ENCODE measurements around the gene RBBP8NL.
"Not testable (repeated sequence)": the region's sequence is repeated elsewhere in the genome, so short reads cannot be mapped to it uniquely, and the experiment has no call there.

The RBBP8NL gene

DNA sequence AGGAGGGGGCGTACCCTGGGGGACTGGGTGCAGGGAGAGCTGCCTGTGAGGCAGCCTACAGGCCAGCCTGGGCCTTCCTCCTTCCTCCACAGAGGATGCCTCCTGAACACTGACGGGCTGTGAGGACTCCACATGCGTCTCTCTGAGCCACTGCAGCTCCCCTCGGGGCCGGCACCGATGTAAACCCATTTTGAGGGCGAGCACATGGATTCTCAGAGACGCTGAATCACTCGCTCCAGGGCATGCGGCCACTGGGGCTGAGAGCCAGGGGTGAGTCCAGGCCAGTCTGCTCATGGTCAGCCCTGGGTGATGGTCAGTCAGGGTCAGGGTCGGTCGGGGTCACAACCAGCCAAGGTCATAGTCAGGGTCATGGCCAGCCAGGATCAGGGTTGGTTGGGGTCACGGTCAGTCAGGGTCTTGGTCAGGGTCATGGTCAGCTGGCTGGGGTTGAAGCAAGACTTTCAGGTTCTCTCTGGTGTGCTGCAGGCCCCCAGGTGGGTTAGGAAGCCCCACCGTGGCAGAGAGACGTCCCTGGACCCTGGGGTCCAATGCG lies 14.7 kb upstream of the RBBP8NL start:
- no peak for DNase-seq

DNA sequence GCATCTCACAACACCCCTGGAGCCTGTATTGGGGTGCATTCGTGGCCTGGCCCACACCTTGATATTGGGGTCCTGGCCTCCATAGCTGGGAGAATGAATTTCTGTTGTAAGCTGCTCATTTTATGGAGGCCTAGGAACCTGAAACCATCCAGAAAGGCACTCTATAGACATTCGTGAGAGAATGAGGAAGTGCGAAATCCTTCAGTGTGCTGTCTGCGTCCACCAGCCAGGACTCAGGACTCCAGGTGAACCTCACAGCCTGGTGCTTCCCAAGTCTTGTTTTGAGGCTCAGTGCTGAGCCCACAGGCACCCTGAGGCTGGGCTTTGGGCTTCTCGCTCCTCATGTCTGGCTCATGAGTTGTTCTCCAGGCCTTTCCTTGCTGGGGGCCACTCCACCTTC lies 11.9 kb upstream of the RBBP8NL start:
- DNase-seq = no peak

DNA sequence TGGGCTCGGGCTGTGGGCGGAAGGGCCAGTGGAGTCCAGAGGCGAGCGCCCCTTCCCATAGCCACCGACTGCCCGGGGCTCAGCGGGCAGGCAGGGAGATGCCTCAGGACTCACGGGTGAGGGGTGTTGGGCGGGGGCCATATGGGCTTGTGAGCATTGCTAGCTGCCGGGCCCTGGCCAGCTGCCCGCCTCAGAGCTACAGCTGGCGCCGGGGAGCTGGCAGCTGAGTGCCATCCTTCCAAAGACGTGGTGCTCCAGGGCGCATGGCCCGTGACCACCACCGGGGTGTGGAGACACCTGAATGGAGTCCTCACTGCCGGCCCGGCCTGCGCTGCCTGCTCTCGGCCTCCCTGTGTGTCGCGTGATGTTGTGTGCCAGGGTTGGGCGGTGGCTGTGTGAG lies 10.6 kb upstream of the RBBP8NL start:
- DNase-seq = peak; percentile 48

- DNase-seq = no peak
Observed at GRCh38 chr20:62437496-62437895, 10.2 kb upstream of the RBBP8NL start.

DNA sequence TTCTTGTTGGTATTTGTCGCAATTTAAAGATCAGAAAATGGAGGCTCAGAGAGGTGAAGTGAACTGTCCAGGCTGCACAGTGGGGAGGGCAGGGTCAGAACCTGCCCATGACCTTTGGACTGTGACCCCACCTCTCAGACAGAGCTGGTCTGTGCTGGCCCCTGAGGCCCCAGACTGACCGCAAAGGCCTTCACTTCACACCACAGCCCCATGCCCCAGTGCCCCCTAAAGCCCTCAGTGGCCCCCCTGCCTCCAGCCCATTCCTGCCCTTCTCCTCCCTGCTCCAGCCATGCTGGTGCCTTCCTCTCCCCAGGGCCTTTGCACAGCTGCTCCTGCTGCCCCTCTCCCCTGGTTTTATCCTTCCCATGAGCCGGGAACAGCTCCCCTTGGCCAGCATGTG lies 9.4 kb upstream of the RBBP8NL start:
- DNase-seq = no peak

DNA sequence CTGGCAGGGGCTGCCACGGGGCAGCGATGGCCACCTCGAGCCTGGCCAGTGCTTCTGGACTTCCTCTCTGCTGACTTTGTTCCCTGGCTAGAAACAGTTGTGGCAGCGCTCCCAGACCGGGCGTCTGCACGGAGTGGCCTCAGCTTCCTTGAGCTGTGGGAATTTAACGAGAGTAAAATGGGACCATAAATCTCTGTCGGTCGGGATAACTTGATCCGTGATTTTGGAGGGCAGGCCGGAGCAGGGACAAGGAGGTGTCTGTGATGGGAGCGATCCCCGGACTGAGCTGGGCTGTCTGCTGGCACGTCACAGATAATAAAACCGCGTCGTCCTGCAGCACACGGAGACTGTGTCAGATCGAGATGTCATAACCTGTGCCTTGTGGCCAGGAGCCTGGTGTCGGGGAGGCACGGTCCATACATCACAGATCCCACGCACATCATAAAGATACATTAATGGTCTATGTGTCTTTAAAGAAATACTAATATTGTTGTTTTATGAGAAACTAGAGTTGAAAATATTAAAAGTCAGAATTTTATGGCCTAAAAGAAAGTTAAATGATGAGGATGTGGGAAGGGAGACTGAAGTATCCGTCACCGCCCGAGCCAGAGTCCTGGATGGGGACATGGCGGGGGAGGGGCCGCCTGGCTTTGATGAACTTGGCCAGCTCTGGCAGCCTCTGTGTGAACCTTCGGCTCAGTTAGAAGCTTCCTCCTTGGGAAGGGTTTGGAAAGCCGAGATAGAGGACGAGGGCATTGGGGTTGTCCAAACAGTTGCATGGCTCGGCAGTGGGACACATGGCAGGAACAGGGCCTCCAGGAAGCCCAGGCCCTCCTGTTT lies 6.5 kb upstream of the RBBP8NL start:
- no peak for DNase-seq

GRCh38 chr20:62430866-62431447 lies 3.6 kb upstream of the RBBP8NL start:
- no peak for DNase-seq

GRCh38 chr20:62430311-62430853 lies 3.0 kb upstream of the RBBP8NL start:
- DNase-seq = no peak

DNA sequence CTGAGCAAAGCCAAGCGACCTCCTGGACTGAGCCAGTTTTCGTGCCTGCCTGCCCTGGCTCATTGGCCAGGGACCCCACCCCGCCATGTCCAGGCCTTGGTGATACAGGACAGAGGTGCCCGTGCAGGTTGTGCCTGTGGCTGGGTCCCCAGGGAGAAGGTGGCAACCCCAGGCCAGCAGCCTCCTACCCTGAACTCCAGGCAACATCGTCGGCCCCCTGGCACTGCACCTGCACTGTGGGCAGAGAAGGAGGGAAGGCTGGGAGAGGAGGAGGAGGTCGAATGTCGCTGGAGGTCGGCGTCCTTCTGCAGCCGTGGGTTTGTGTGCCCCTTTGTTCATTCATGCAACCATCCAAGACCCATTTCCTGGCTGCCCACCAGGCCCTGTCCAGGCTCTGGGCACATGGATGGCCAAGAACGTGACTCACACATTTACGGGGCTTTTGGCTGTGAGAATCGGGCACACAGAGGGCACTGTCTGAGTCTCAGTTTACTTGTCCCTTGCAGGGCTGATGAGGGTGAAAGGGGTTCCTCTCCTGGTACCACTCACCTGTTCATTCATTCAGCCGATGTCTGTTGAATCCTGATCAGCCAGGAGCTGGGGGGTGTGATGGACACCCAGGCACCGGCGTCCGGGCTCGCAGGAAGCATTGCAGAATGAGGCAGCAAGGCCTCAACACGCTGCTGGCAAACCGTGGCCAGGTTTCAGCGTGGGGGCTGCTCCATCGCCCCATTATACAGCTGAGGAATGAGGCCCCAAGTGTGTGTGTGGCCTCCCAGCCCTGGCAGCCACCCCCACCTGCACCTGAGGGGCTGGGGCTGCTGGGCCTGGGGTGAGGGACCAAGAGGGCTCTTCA lies 2.3 kb upstream of the RBBP8NL start:
- DNase-seq = no peak

- DNase-seq = no peak
Observed at GRCh38 chr20:62428396-62429295, 1.3 kb upstream of the RBBP8NL start.

- DNase-seq = no peak
Observed at GRCh38 chr20:62428002-62428372, 648 bp upstream of the RBBP8NL start.

DNA sequence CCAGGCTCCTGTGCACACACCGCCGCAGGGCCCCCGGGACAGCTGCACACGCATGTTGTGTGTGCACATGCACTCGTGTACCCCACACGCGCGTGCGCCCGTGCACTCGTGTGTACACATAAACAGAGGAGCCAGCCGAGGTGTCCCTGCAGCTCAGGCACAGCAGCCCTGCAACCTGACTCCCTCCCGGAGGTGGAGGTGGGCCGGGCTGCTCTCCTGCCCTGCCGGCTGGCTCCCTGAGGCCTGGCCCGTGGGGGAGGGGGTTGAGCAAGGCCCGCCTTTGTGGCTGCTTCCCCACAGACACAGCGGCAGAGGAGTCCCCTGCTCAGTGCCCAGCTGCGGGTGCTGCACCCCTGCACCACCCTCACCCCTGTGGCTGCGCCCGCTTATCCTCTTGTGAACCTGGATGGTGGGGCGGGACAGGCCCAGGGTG lies 624 bp downstream of the RBBP8NL start:
- no peak for DNase-seq

- not testable (repeated sequence) for DNase-seq
Observed at GRCh38 chr20:62426059-62426348, 1.3 kb downstream of the RBBP8NL start.

- no peak for DNase-seq
Observed at GRCh38 chr20:62425281-62426058, 1.9 kb downstream of the RBBP8NL start.

GRCh38 chr20:62424249-62425107 lies 2.9 kb downstream of the RBBP8NL start:
- DNase-seq = no peak

- no peak for DNase-seq
Observed at GRCh38 chr20:62423326-62423706, 4.0 kb downstream of the RBBP8NL start.

GRCh38 chr20:62422636-62423325 lies 4.6 kb downstream of the RBBP8NL start:
- no peak for DNase-seq

DNA sequence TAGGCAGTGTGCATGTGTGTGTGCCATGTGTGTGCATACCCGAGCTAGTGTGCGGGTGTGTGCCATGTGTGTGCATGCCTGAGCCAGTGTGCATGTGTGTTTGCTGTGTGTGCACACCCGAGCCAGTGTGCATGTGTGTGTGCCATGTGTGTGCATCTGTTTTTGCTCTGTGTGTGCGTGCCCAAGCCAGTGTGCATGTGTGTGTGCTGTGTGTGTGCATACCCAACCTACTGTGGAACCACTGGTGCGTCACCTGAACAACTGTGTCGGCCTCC lies 5.7 kb downstream of the RBBP8NL start:
- no peak for DNase-seq

DNA sequence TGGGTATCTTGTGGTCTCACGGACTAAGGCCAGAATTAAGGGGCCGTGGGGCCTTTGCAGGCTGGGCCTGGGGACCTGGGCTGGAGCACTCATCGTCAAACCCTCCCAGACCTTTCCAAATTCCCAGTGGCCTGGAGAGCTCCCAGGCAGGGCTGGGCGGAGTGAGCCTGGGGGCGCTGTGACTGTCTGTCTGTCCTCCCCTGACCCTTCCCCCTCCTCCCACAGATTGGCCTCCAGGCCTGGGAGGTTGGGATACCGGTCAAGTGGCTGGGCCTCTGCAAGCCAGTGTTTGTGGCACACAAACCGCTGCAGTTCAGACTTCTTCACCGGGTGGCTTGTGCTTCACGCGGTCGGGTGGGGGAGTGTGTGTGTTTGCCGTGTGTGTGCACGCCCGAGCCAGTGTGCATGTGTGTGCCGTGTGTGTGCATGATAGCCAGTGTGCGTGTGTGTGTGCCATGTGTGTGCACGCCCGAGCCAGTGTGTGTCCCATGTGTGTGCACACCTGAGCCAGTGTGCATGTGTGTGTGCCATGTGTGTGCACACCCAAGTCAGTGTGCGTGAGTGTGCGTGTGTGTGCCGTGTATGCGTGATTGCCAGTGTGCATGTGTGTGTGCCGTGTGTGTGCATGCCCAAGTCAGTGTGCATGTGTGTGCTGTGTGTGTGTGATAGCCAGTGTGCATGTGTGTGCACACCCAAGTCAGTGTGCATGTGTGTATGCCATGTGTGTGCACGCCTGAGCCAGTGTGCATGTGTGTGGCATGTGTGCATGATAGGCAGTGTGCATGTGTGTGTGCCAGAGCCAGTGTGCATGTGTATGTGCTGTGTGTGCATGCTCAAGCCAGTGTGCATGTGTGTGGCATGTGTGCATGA lies 6.3 kb downstream of the RBBP8NL start:
- DNase-seq = no peak

Measured in NCI-H1694 treated with DMSO at 0.1 percent for 48 hours (cell line).